Central memory CD8-positive, alpha-beta T cell (primary cell): ENCODE data around the gene GPS1.

Source experiments
- ATAC-seq: fragments of 150-1000 bp; cut with Tn5 transposase; replicated peaks from 2 replicates; pipeline ENCODE4 v1.10.0; 2022; ENCODE audit warnings: mild to moderate bottlenecking, moderate FRiP score, moderate number of reproducible peaks; ENCODE audit not compliant: poor library complexity, severe bottlenecking; ENCODE audit errors: extremely low read depth
- DNase-seq, 2 donors: peaks; one replicate each; pipeline ENCODE4 v3.0.0; 2021; ENCODE audit warnings: low spot score in 2 of 2
- H3K27ac Mint-ChIP-seq: one replicate; pipeline ENCODE4 v1.8.0; 2022; ENCODE audit warnings: low read depth, mild to moderate bottlenecking, moderate library complexity, mixed read lengths
- H3K27me3 Mint-ChIP-seq: one replicate; pipeline ENCODE4 v1.8.0; 2022; ENCODE audit warnings: mixed read lengths
- H3K36me3 Mint-ChIP-seq: one replicate; pipeline ENCODE4 v1.8.0; 2022; ENCODE audit warnings: mild to moderate bottlenecking, moderate library complexity, mixed read lengths; ENCODE audit not compliant: insufficient read depth
- H3K4me1 Mint-ChIP-seq: one replicate; pipeline ENCODE4 v1.8.0; 2022; ENCODE audit warnings: mixed read lengths
- H3K4me3 Mint-ChIP-seq: one replicate; pipeline ENCODE4 v1.8.0; 2022; ENCODE audit warnings: mild to moderate bottlenecking, moderate library complexity, mixed read lengths
- H3K9me3 Mint-ChIP-seq: one replicate; pipeline ENCODE4 v1.8.0; 2022; ENCODE audit warnings: mixed read lengths

The GPS1 gene

GRCh38 chr17:82017612-82018151, 34.0 kb upstream of the GPS1 start:
- Mint-ChIP-seq H3K4me3 (no peak overlapping the region), H3K27me3 (no peaks in the 10 kb centered on the region), H3K27ac (no peak overlapping the region), H3K9me3 (no peaks in the 10 kb centered on the region), H3K4me1 (peaks cover 19% of the 10 kb centered on the region), H3K36me3 (peaks cover 3% of the 10 kb centered on the region)
- DNase-seq: no peak
- ATAC-seq: no peak

GRCh38 chr17:82018152-82018988, 33.3 kb upstream of the GPS1 start:
- no peak overlapping the region for H3K4me3 Mint-ChIP-seq
- H3K27me3 Mint-ChIP-seq: no peaks in the 10 kb centered on the region
- ATAC-seq: no peak
- DNase-seq: no peak
- H3K4me1 Mint-ChIP-seq: peaks cover 19% of the 10 kb centered on the region
- H3K9me3 Mint-ChIP-seq: no peaks in the 10 kb centered on the region
- H3K27ac Mint-ChIP-seq: peak overlapping the region; percentile 13
- peaks cover 5% of the 10 kb centered on the region for H3K36me3 Mint-ChIP-seq

- Mint-ChIP-seq H3K4me1 (peaks cover 24% of the 10 kb centered on the region), H3K27ac (no peak overlapping the region), H3K27me3 (no peaks in the 10 kb centered on the region), H3K9me3 (no peaks in the 10 kb centered on the region), H3K4me3 (no peak overlapping the region), H3K36me3 (peaks cover 5% of the 10 kb centered on the region)
- no peak for DNase-seq
- ATAC-seq: no peak
Observed at GRCh38 chr17:82018989-82019689, 32.6 kb upstream of the GPS1 start.

- no peak overlapping the region for H3K27ac Mint-ChIP-seq
- no peaks in the 10 kb centered on the region for H3K9me3 Mint-ChIP-seq
Observed at GRCh38 chr17:82019690-82020571, 31.8 kb upstream of the GPS1 start.

GRCh38 chr17:82020572-82021106, 31.1 kb upstream of the GPS1 start:
- H3K9me3 Mint-ChIP-seq: no peaks in the 10 kb centered on the region
- H3K36me3 Mint-ChIP-seq: peaks cover 5% of the 10 kb centered on the region
- H3K27me3 Mint-ChIP-seq: no peaks in the 10 kb centered on the region
- H3K27ac Mint-ChIP-seq: no peak overlapping the region
- DNase-seq (no peak), ATAC-seq (no peak)
- H3K4me1 Mint-ChIP-seq: peaks cover 26% of the 10 kb centered on the region
- peak overlapping the region; percentile 34 for H3K4me3 Mint-ChIP-seq

More at GRCh38 chr17:82019690-82020571, 31.8 kb upstream of the GPS1 start:
- H3K4me1 Mint-ChIP-seq: peaks cover 26% of the 10 kb centered on the region
- peak in 1 of 2 donors; percentile 40 for DNase-seq
- H3K4me3 Mint-ChIP-seq: peak overlapping the region; percentile 34
- no peak for ATAC-seq
- H3K36me3 Mint-ChIP-seq: peaks cover 5% of the 10 kb centered on the region
- H3K27me3 Mint-ChIP-seq: no peaks in the 10 kb centered on the region

- ATAC-seq: no peak
- DNase-seq: no peak
- peaks cover 5% of the 10 kb centered on the region for H3K36me3 Mint-ChIP-seq
- H3K4me1 Mint-ChIP-seq: peaks cover 26% of the 10 kb centered on the region
- H3K27ac Mint-ChIP-seq: no peak overlapping the region
- peak overlapping the region; percentile 73 for H3K4me3 Mint-ChIP-seq
- no peaks in the 10 kb centered on the region for H3K27me3 Mint-ChIP-seq
- H3K9me3 Mint-ChIP-seq: no peaks in the 10 kb centered on the region
Observed at GRCh38 chr17:82021107-82021899, 30.4 kb upstream of the GPS1 start.

GRCh38 chr17:82021900-82022309, 29.8 kb upstream of the GPS1 start:
- no peaks in the 10 kb centered on the region for H3K27me3 Mint-ChIP-seq

GRCh38 chr17:82022310-82022980, 29.3 kb upstream of the GPS1 start, which contains the start of gene CENPX:
CENPX (minus strand) TSS chr17:82022878; CDS start chr17:82022861, 17 bp downstream.
- H3K4me3 Mint-ChIP-seq: peak within 1 kb of the TSS; percentile 73
- peak within 1 kb of the TSS; percentile 41 for H3K27ac Mint-ChIP-seq
- H3K36me3 Mint-ChIP-seq: peaks cover 5% of the 10 kb centered on the region
- no peaks in the 10 kb centered on the region for H3K27me3 Mint-ChIP-seq
- DNase-seq (no peak), ATAC-seq (no peak)
- peaks cover 30% of the 10 kb centered on the region for H3K4me1 Mint-ChIP-seq
- no peaks in the 10 kb centered on the region for H3K9me3 Mint-ChIP-seq

More at GRCh38 chr17:82021900-82022309, 29.8 kb upstream of the GPS1 start:
- H3K4me3 Mint-ChIP-seq: peak overlapping the region; percentile 73
- H3K9me3 Mint-ChIP-seq: no peaks in the 10 kb centered on the region
- DNase-seq: no peak
- ATAC-seq: no peak
- no peak overlapping the region for H3K27ac Mint-ChIP-seq
- H3K4me1 Mint-ChIP-seq: peaks cover 26% of the 10 kb centered on the region
- H3K36me3 Mint-ChIP-seq: peaks cover 5% of the 10 kb centered on the region

- peaks cover 5% of the 10 kb centered on the region for H3K36me3 Mint-ChIP-seq
- H3K27ac Mint-ChIP-seq: peak within 1 kb of the TSS; percentile 41
- H3K4me3 Mint-ChIP-seq: peak within 1 kb of the TSS; percentile 73
- peaks cover 33% of the 10 kb centered on the region for H3K4me1 Mint-ChIP-seq
- DNase-seq: peak; percentile 97 to 100
- H3K9me3 Mint-ChIP-seq: no peaks in the 10 kb centered on the region
- ATAC-seq: peak; percentile 98
- H3K27me3 Mint-ChIP-seq: no peaks in the 10 kb centered on the region
Observed at GRCh38 chr17:82022981-82023446, 28.7 kb upstream of the GPS1 start, which contains the start of gene LRRC45. LRRC45 (plus strand) TSS chr17:82023305; CDS start chr17:82023644, 339 bp downstream.

GRCh38 chr17:82023447-82024241, 28.1 kb upstream of the GPS1 start:
- Mint-ChIP-seq H3K27ac (peak overlapping the region; percentile 41), H3K36me3 (peaks cover 5% of the 10 kb centered on the region), H3K4me3 (peak overlapping the region; percentile 73), H3K9me3 (no peaks in the 10 kb centered on the region), H3K4me1 (peaks cover 33% of the 10 kb centered on the region), H3K27me3 (no peaks in the 10 kb centered on the region)
- ATAC-seq (no peak), DNase-seq (no peak)
